DMS153 (cell line): Measurements from ENCODE around the gene SVEP1.
"Not testable (repeated sequence)": the region's sequence is repeated elsewhere in the genome, so short reads cannot be mapped to it uniquely, and the experiment has no call there.

Experiments
- DNase-seq: peaks from one replicate; lab custom pipeline; 2025; lab: John Stamatoyannopoulos, UW

The SVEP1 gene

DNA sequence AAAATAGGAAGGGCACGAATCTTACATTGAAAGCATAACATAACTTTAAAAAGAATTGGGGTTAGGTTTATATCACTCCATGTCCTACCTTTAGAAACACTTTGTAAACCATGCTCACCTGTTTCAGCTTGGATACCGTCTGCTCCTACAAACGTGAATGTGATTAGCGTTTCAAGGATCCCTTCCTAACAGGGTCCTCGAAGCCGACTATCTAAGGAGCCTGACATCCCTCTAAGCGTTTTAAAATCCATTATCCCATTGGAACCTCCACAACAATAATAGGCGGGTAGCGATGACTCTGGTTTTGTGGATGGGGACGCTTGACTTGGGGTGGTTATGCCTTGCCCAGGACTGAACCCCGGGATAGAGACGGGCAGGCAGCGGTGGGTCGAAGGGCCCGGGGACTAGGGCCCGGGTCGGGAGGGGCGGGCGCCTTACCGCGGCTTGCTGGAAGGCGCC, 937 bp downstream of the SVEP1 start:
- no peak for DNase-seq

DNA sequence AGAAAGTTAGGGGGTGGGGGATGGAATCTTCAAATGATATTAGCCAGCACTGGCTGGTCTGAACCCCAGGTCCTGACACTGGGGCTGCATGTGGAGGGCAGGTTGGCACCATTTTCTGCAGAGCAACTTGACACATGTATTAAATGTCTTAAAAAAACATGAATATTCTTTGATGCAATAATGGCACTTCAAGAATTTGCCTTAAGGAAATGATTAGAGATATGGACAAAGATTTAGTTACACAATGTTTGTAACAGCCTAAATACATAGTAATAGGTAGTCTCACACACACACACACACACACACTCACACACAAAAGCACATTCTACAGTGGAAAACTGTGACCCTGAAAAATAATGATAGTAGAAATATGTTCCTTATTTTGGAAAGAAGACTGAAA, 3.6 kb downstream of the SVEP1 start:
- no peak for DNase-seq

DNA sequence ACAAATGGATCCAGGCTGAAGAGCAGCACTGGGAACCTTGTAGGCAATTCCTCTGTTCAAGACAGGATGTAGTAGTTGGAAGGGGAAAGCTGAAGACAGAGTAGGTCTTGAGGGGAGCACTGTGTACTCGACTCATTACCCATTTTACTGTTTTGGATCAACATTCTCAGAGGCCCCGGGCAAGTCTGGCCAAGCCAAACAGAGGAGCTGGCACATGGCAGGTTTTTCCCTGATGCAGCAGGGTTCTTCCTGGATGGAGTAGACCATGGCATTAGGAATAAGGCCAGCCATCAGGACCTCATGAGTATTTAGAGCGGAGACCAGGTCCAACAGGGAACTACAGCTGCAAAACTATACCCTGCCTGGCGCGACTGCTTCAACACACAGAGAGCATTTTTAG, 4.4 kb downstream of the SVEP1 start:
- DNase-seq, result no peak

DNA sequence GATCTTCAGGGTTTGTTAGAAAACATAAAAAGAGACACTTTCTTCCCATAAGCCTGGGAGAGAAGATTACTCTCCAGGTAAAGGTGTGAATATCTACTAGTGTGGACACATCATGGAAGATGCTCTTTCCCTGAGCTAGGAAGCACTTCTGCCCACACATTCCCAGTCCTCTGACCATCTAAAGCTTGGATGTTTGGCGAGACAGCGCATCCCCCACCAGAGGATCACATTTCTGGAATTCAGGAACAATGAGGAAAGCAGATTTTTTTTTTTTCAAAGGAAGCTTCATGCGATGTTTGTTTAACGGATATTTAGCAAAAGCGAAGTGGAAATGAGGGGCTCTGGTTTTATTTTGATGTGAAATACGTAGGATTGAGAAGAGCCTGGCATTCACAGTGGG, 6.2 kb downstream of the SVEP1 start:
- DNase-seq, result no peak

DNA sequence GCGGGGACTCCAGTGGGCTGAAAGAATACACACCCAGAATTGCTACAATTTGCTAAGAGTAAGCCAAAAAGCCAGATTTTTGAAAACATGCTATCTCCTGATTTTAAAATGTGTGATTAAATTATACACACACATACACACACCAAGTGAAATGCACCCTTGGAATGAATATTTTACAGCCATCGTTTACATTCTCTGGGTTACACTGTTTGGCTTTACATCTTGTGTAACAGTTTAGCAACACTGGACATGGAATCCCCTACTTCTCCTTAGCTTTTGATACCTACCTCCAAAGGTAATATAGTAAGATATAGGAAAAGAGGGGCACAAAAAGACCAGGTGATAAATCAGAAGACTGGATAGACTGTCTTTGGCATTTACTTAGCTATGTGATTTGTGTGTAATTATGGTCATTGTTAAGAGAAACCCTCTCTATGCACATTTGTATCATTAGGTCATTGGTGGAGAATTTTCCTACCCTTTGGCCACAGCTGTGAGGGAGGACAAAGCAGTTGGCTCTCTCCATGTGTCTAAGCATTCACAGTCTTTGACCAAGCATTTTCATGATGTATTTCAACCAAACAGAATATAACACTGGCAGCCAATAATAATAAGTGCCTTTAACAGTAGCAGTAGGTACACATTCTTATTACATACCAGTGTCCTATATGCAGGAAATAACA, 7.6 kb downstream of the SVEP1 start:
- no peak for DNase-seq

DNA sequence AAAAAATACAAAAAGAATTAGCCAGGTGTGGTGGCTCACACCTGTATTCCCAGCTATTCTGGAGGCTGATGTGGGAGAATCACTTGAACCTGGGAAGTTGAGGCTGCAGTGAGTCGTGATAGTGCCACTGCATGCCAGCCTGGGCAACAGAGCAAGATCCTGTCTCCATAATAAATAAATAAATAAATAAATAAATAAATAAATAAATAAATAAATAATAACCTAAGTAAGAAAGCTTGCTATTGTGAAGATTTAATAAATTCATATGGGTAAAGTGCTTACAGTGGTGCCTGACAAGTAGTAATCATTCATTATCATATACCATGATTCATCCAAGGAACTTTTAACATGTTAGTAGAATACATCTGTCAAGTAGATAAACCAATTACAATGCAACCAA, 13.4 kb downstream of the SVEP1 start:
- DNase-seq, result no peak

DNA sequence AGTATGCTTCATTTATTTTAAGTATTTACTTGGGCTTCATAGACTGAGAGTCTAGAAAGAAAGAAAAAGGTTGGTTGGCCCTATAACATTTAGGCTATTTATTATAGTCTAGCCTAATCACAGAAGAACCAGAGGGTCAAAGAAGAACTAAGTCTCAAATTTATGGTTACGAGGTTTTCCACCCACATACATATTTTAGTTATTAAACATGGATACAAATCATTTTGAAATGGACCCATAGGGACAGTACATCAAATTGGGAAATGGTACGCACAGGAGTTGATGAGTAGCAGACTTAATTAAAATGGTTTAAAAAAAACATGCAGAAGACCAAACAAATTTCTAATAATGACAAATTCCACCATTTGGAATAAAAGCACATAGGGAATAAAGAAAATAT, 17.7 kb downstream of the SVEP1 start:
- DNase-seq, result no peak

DNA sequence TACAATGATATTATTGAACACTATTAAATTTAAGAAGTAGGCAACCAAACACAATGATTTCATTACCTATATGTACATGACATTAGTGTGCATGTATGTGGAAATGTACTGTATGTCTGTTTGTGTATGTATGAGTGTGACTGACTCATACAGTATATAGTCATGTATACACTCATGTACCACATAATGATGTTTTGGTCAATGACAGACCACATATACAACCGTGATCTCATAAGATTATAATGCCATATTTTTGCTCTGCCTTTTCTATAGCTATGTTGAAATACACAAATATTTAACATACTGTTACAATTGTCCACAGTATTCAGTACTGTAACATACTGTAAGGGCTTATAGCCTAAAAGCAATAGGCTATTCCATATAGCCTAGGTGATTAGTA, 19.7 kb downstream of the SVEP1 start:
- no peak for DNase-seq

DNA sequence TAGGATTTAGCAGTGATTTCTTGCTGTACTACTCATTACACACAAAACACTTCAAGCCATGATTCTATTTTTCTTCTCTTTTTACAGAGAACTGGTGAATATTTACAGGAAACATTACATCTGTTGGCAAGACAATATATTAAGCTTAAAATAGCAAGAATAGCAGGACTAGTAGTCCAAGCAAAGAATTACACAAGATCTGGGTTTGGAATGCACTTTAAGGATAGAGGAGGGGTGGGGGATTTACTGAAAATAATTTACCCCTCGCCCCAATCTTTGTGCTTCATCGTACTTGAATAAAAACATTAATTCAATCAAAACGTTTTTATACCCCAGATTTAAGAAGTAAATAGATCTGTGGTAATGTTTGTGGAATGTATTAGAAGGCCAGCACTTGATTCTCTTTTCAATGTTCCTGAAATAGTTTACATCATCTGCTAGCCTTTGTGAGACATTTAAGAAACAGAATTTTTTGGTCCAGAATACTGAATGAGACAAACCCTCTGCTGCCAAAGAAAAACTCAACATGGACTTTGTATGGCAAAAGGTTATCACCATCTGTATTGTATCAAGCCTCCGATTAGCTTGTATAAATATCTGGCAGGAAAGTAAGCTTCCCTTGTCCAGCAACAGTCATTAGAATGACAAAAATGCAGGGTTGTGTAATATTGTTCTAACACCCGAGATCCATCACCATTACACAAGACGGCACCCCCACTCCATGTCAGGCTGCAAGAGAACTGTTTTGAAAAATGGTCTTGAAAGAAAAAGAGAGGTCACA, 23.8 kb downstream of the SVEP1 start:
- no peak for DNase-seq

DNA sequence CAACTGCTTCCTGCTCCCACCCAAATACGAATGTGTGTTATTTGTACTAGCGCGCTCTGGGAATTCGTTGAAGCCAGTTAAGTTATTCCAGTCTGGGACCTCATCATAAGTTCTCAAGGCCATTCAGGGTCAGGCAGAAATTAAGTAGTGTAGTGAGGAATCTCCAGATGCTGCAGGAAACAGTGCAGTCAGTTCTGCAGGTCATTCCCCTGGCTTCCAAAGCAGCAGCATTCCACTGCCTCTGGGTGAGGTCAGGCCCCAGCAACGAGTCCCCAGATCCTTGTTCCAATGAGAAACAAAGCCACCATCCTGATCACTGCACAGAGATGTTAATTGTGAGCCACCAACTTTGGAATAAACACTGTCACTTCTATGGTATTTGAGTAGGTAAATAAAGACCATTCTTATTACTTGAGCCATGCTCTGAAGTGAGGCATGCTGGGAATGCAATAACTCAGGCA, 33.1 kb downstream of the SVEP1 start:
- DNase-seq, result no peak

DNA sequence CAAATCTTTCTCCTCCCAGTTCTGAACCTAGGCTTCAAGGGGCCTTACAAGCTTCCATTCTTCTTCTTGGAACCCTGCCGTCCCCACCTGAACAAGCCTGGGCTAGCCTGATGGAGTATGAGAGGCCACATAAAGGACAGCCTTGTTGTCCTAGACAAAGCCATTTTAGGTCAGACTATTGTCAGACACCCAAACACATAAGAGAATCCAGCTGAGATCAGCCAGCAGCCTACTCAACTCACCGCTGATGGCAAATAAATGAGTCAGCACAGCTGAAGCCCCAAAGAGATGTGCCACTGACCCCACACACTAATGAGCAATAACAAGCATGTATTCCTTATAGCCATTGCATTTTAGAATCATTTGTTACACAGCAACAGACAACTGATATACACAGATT, 33.8 kb downstream of the SVEP1 start:
- DNase-seq, result peak; percentile 39

DNA sequence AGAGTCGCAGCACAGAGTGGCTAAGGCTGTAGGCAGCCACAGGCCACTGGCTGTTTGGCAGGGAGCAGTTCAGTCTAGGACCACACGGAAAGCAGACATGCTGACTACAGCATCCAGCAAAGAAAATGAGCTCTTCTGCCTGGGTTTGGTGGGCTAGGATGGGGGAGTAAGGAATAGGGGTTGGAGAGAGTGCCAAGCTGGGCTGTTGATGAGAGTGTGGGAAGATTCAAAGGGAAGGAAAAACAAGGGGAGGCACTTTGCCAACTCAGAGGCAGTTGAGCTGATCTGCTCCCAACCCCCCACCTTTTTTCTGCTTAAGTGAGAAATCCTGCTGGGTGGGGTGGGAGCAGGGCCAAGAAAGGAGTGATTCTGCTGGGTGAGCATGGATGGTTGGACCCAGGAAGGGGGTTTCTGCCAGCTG, 35.9 kb downstream of the SVEP1 start:
- DNase-seq, result no peak

DNA sequence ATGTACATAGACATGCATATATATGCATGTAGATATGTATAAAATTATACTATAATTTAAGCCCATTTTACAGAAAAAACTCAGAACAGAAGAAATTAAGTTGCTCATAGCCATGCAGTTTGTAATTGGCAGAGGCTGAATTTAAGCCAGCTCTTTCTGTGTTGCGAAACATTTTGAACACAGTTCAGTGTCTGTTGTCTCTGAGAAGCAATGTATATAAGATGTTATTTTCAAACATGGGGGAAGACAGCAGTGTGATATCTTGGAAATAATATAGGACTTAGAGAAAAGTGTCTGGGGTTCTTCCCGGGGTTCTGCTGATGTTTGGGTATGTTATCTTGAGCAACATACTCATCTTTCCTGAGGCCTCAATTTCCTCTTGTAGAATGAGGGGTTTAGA, 37.6 kb downstream of the SVEP1 start:
- no peak for DNase-seq

DNA sequence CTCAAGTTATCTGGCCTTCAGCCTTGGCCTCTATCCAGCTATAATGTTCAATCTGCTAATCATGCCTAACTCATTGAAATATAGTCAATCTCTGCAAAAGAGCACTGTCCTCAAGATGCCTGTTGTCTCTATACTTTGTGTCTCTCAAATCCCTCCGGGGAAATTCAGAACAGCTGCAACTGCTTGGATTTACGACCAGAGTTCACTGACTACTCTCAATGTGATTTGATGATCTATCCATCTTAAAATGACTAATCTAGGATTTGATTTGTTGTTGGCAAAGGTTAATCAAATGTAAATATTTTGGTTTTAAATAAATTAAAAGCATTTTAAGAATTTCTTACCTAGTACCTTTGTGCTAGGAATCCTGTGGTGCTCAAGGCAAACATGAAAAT, 40.9 kb downstream of the SVEP1 start:
- no peak for DNase-seq

DNA sequence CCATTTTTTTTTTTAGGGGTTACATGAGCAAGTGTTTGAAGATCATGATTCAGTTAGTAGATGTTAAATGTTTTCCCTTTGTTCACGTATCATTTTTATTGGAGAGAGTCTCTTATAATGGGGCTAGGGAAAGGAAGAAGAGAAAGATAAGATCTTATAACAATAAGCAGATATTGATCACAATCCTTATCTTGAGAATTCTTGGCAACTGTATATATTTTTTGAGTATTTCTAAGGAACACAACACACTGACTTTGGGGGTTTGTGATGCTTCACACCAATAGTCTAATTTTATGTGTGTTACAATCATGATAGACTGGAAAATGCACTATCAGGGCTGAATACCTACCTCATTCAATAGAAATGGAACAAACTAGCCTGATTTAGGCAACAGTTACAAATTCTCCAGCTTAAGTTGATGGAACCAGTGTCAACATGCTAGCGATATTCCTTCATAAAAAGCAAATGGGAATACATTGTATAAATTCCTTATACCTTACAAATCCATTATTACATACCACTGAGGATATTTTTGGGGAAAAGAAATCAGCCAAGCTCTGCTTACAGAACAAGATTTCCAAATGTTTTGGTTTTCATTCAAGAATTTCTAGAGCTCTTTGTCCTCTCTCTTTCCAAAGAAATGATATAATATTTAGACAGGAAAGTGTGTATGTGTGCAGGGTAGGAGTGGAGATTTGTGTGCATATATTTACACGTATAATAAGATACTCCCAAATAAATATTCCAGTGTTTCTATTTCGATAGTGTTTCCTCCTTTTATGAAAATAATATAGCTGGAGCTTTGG, 41.5 kb downstream of the SVEP1 start:
- no peak for DNase-seq

DNA sequence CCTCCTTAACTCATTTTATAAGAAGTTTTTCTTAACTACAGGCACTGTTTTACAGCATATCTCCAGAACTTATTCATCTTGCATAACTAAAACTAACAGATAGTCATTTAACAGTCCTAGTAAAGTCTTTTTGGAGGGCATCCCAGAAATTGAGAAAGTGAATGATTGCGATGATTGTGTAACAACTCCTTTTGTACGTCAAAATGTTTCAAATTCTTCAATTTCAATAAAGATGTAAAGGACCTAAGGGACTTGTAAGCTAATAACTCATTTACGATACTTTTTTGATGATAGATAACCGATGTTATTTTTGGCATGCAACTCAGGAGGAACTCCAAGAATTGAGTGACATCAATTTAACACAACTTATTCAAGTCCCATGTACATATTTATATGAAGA, 42.7 kb downstream of the SVEP1 start:
- no peak for DNase-seq

DNA sequence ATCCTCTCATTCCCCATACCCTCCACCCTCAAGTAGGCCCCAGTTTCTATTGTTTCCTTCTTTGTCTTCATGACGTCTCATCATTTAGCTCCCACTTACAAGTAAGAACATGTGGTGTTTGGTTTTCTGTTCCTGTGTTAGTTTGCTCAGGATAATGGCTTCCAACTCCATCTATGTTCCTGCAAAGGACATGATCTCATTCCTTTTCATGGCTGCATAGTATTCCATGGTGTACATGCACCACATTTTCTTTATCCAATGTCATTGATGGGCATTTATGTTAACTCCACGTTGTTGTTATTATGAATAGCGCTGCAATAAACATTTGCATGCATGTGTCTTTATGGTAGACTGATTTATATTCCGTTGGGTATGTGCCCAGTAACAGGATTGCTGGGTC, 45.4 kb downstream of the SVEP1 start:
- not testable (repeated sequence) for DNase-seq

DNA sequence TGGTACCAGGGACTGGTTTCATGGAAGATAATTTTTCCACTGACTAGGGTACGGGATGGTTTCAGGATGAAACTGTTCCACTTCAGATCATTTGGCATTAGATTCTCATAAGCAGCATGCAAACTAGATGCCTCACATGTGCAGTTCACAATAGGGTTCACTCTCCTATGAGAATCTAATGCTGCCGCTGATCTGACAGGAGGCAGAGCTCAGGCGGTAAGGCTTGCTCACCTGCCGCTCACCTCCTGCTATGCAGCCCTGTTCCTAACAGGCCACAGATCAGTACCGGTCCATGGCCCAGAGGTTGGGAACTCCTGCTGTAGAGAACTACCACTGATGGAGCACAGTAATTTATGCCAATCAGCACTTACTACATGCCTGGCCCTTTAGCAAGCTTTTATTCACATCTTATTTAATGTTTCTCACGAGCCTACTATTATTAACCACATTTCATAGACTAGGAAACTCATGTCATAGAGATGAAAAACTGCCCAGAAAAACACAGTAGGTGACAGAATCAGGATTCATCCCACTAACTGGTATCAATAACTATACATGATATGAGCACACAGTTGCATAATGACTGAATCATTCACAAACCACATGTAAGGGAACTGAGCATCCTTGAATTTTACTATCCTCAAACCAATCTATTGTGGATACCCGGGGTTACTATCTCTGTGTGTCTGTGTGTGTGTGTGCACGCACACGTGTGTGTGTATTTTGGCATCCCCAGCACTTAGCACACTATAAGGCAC, 46.5 kb downstream of the SVEP1 start:
- DNase-seq, result no peak

DNA sequence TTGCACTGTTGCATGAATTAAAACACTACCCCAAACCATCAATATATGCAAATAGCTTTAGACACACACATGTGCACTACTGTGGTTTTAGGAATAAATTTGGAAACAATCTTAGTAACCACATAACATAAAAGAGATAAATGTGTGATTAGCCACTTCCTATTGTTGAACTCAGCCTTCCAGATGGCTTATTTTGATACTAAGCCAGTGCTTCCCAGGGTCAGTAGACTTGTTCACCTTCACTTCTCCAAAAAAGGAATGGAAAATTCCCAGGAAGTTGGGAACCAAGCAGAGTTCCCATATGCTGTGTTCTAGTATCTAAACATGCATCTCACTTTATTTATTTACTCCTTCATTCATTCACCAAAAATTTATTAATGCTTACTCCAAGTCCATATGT, 47.8 kb downstream of the SVEP1 start:
- DNase-seq, result no peak

DNA sequence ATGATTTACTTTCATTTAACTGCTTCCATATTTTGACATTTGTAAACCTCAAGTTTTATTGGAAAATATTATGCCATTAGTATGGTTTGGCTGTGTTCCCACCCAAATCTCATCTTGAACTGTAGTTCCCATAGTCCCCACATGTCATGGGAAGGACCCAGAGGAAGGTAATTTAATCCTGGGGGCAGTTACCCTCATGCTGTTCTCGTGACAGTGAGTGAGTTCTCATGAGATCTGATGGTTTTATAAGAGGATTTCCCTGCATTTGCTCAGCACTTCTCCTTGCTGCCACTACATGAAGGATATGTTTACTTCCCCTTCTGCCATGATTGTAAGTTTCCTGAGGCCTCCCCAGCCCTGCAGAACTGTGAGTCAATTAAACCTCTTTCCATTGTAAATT, 48.3 kb downstream of the SVEP1 start:
- not testable (repeated sequence) for DNase-seq

DNA sequence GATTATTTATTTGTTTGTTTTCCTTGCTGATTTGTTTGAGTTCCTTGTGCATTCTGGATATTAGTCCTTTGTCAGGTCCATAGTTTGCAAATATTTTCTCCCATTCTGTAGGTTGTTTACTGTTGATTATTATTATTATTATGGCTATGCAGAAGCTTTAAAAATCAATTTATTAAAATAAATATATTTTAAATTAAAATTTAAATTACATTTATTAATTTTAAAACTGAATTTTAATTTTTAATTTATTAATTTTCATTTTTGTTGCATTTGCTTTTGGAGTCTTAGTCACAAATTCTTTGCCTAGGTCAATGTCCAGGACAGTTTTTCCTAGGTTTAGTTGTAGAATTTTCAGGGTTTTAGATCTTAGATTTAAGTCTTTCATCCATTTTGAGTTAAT, 50.9 kb downstream of the SVEP1 start:
- DNase-seq, result no peak

DNA sequence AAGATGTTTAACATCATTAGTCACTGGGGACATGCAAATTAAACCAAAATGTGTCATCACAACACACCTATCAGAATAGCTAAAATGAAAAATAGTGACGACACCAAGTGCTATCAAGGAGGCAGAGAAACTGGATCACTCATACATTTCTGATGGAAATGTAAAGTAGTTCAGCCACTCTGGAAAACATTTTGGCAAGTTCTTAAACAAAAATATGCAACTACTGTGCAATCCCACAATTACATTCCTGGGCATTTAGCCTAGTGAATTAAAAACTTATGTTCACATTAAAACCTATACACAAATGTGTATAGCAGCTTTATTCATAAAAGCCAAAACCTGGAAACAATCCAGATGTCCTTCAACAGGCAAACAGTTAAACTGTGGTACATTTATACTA, 53.1 kb downstream of the SVEP1 start:
- no peak for DNase-seq
